ENCODE results near the gene FOSL2. TPM values are rescaled to one million over a fixed set of nuclear protein-coding genes. Genes with fewer than 3 reads are reported as not detected.

The FOSL2 gene
- total and polyA plus RNA-seq, 2 donors (not counting 1 experiment from before 2014, with no cell fraction given) = 2.5 to 37.7 TPM

DNA sequence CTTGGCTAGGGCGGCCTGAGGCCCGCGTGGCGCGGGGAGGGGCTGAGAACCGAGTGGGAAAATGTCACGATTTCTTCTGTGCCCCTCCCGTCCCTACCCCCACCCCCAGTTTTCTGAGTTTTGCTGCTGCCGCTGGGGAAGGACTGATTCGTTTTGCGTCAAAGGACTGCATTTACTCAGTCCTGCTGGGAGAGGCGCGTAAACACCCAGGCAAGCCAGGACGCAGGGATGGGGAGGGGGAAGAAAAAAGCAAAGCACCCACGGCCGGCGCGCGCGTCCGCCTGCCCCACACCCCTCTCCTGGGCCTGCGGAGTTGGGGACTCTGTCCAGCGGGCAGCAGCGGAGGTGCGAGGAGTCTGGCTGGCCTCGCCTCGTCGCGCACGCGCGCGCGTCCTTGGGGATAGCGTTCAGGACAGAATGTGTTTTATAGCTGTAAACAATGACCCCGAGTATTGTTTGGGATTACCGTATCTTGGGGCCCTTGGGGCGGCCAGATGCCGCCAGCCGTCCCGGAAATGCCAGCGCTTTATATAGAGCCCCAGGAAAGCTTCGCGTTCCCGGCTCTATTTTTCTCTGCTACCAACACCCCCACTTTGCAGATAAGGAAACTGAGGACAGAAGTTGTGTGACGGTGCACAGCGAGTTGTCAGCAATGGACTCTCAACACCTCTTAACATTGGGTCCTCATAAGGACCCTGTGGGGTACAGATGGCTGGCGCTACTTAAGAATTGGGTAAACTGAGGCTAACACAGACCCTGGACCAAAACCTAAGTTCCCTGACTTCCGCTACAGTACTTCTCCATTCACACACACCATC, 1.7 kb upstream of the FOSL2 start:
- Mint-ChIP-seq H3K4me3 (peak overlapping the region; percentile 89), H3K27ac (peak overlapping the region; percentile 84), H3K4me1 (peaks cover 25% of the 10 kb centered on the region), H3K9me3 (ENCODE audit: insufficient read depth) (no peaks in the 10 kb centered on the region), H3K27me3 (peaks cover 17% of the 10 kb centered on the region)
- Histone ChIP-seq H2AFZ (ENCODE audit: insufficient read depth, low read depth, low read length, poor library complexity, severe bottlenecking) (peak overlapping the region; percentile 72), H3K36me3 (replicated peaks in 1 of 2; ENCODE audit: control extremely low read depth in 1 of 2, control insufficient read depth in 1 of 2, extremely low read depth in 1 of 2, insufficient read depth in 2 of 2, low read length in 1 of 2) (no peaks in the 10 kb centered on the region), H3K27me3 (replicated peaks in 1 of 4; ENCODE audit: control extremely low read depth in 1 of 4, control insufficient read depth in 3 of 4, insufficient read depth in 4 of 4, low read length in 3 of 4) (peaks cover 0 to 31% (median 4%) of the 10 kb centered on the region in 4 experiments), H3K27ac (ENCODE audit: low read length in 2 of 2) (no peak overlapping the region), H3K4me3 (ENCODE audit: control extremely low read depth in 1 of 5, extremely low read depth in 1 of 5, insufficient read depth in 1 of 5, low read depth in 2 of 5, low read length in 4 of 5) (peak overlapping the region; percentile 42 to 90 (median 61)), H3K9ac (ENCODE audit: low read length) (peak overlapping the region; percentile 68), H3K4me2 (replicated peaks; ENCODE audit: low read depth, low read length, poor library complexity, severe bottlenecking) (peak overlapping the region; percentile 77), H3K9me3 (ENCODE audit: control extremely low read depth in 1 of 3, control insufficient read depth in 2 of 3, insufficient read depth in 1 of 3, low read length in 2 of 3) (no peaks in the 10 kb centered on the region), H4K20me1 (ENCODE audit: control insufficient read depth, insufficient read depth, low read length, poor library complexity, severe bottlenecking) (no peaks in the 10 kb centered on the region), H3K4me1 (ENCODE audit: control insufficient read depth in 2 of 2, insufficient read depth in 2 of 2, low read length in 2 of 2) (peaks cover 18% of the 10 kb centered on the region in 2 donors), H3K79me2 (ENCODE audit: control insufficient read depth, insufficient read depth, low read length) (no peaks in the 10 kb centered on the region)
- WGBS (ENCODE audit: insufficient coverage) = under 1% methylated on average over 45 of the region's 49 CpGs
- CTCF ChIA-PET = interaction anchor here (0.6 to 1.3 kb wide), 4 partner anchors 10 to 687 kb away, joined by 3 to 4 read pairs (median 3); no protein-coding TSS in a partner anchor
- ATAC-seq (ENCODE audit: low read depth) (no peak), DNase-seq (peak; percentile 30)
- POLR2A ChIA-PET = interaction anchor here (0.6 to 2.3 kb wide), 4 partner anchors 13 to 500 kb away, joined by 3 to 15 read pairs (median 6); partner anchors contain the start of genes BABAM2 and RBKS
- intact Hi-C loops (cut with micrococcal nuclease) = loop anchor here (5.0 to 10.0 kb wide), 5 partner anchors 504 to 1754 kb away; partner anchors contain the start of genes CAD, MPV17, MRPL33 and WDR43
- TF ChIP-seq EZH2 (IDR thresholded peaks at IDR 0.05; ENCODE audit: borderline replicate concordance, insufficient read depth, low read depth, low read length, poor library complexity, severe bottlenecking) = no peak
- TF ChIP-seq, protein P1, sequence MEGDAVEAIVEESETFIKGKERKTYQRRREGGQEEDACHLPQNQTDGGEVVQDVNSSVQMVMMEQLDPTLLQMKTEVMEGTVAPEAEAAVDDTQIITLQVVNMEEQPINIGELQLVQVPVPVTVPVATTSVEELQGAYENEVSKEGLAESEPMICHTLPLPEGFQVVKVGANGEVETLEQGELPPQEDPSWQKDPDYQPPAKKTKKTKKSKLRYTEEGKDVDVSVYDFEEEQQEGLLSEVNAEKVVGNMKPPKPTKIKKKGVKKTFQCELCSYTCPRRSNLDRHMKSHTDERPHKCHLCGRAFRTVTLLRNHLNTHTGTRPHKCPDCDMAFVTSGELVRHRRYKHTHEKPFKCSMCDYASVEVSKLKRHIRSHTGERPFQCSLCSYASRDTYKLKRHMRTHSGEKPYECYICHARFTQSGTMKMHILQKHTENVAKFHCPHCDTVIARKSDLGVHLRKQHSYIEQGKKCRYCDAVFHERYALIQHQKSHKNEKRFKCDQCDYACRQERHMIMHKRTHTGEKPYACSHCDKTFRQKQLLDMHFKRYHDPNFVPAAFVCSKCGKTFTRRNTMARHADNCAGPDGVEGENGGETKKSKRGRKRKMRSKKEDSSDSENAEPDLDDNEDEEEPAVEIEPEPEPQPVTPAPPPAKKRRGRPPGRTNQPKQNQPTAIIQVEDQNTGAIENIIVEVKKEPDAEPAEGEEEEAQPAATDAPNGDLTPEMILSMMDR (IDR thresholded peaks at IDR 0.05) = no peak
